ENCODE measurements around the gene PHTF2.

GRCh38 chr7:77895905-77896304 is 97.3 kb downstream of the PHTF2 start:
- no peak for TF ChIP-seq EZH2 (IDR thresholded peaks at IDR 0.05; ENCODE audit: low read length)
- no peak for TF ChIP-seq CTCF (optimal IDR thresholded peaks at IDR 0.05 in 1 of 3, IDR thresholded peaks at IDR 0.05 in 1 of 3, conservative IDR thresholded peaks at IDR 0.05 in 1 of 3; ENCODE audit: extremely low read depth in 1 of 3, insufficient read depth in 2 of 3, low read length in 3 of 3)
